Testis (tissue), 3 donors: ENCODE measurements around the gene IFITM1. TPM values are rescaled to one million over a fixed set of nuclear protein-coding genes. Genes with fewer than 3 reads are reported as not detected.
"Not testable (repeated sequence)": the region's sequence is repeated elsewhere in the genome, so short reads cannot be mapped to it uniquely, and the experiment has no call there.

ENCODE experiments used
- DNase-seq: peaks from one replicate; pipeline ENCODE4 v3.0.0-alpha.2; 2019
- H3K27ac ChIP-seq, 2 donors: fragments of 200-600 bp; sonication (generic); one replicate each; pipeline ENCODE4 v1.5.1; 2019
- H3K27me3 ChIP-seq: fragments of 200-600 bp; sonication (generic); one replicate; pipeline ENCODE4 v1.5.1; 2019
- H3K36me3 ChIP-seq: fragments of 200-600 bp; sonication (generic); one replicate; pipeline ENCODE4 v1.5.1; 2017; ENCODE audit warnings: low read depth; ENCODE audit errors: missing control alignments
- H3K4me1 ChIP-seq: fragments of 200-600 bp; sonication (generic); one replicate; pipeline ENCODE4 v1.5.1; 2019
- H3K4me3 ChIP-seq, 2 donors: fragments of 200-600 bp; sonication (generic); one replicate each; pipeline ENCODE4 v1.5.1; 2017 to 2019
- H3K9me3 ChIP-seq: fragments of 200-600 bp; sonication (generic); one replicate; pipeline ENCODE4 v1.5.1; 2017
- CTCF ChIP-seq, 3 experiments: fragments of 450-650 bp in 2 of 3; fragments of 200-600 bp in 1 of 3; sonication (generic) in 1 of 3; IDR thresholded peaks; one replicate each; pipeline ENCODE4 v1.5.1; 2016 to 2019; ENCODE audit warnings: antibody characterized with exemption in 3 of 3, mild to moderate bottlenecking in 2 of 3, moderate library complexity in 1 of 3
- POLR2A ChIP-seq: fragments of 450-650 bp; IDR thresholded peaks from one replicate; pipeline ENCODE4 v1.6.1; 2017; ENCODE audit warnings: antibody characterized with exemption, mild to moderate bottlenecking, moderate library complexity
- WGBS, 2 donors: methylation state at CpG; one replicate each; pipeline ENCODE4 v1.1.5; 2018; 5-methylcytosine and 5-hydroxymethylcytosine counted together
- intact Hi-C: fragments of 100-400 bp; cut with DNase I; formaldehyde crosslinking; loops from one replicate; pipeline ENCODE4 v1.15.1; 2023; ENCODE audit warnings: low total_unique reads
- polyA plus RNA-seq: library from polyadenylated mRNA; stranded (reverse); fragments of 350-450 nt; fragmentation: Illumina TruSeq; extraction: RNeasy Lipid Tissue Mini Kit (QIAGEN cat#74804); gene quantifications from one replicate; pipeline ENCODE4 v1.2.3, GENCODE V29; 2014; ENCODE audit warnings: low read depth, low replicate concordance; ENCODE audit not compliant: insufficient read depth
- total RNA-seq, 2 donors: library from RNA; depleted of rRNA; stranded (reverse); fragments of >200 nt; gene quantifications; one replicate each; pipeline ENCODE4 v1.2.3, GENCODE V29; 2016

Gene IFITM1
- total and polyA plus RNA-seq, 3 donors from 2014 or later, result 63.1 to 146 (median 93.3) TPM

GRCh38 chr11:332651-333480, 19.0 kb downstream of the IFITM1 start:
- no peaks in the 10 kb centered on the region for H3K36me3 ChIP-seq
- H3K4me1 ChIP-seq, result peaks cover 53% of the 10 kb centered on the region
- H3K27ac ChIP-seq, result no peak overlapping the region
- TF ChIP-seq POLR2A, result no peak
- intact Hi-C loops, result no loop called here
- H3K27me3 ChIP-seq, result no peaks in the 10 kb centered on the region
- no peaks in the 10 kb centered on the region for H3K9me3 ChIP-seq
- no peak overlapping the region for H3K4me3 ChIP-seq
- DNase-seq, result no peak
- WGBS, 2 donors, result 89 to 94% methylated on average over 20 to 23 of the region's 23 CpGs

- H3K36me3 ChIP-seq, intact Hi-C loops, H3K9me3 ChIP-seq, H3K27me3 ChIP-seq, H3K4me3 ChIP-seq, DNase-seq: not testable (repeated sequence)
- Histone ChIP-seq H3K4me1 (peaks cover 46% of the 10 kb centered on the region), H3K27ac (peak overlapping the region in 1 of 2 donors; percentile 82)
- WGBS, 2 donors, result 91 to 92% methylated on average over 17 of the region's 17 CpGs
Measured at GRCh38 chr11:333616-334263, 19.9 kb downstream of the IFITM1 start.

- intact Hi-C loops, result no loop called here
- H3K27ac ChIP-seq, result peak overlapping the region; percentile 82 to 88
- TF ChIP-seq POLR2A, result no peak
- no peak for TF ChIP-seq CTCF (IDR thresholded peaks at IDR 0.05)
- H3K4me3 ChIP-seq, result no peak overlapping the region
- no peaks in the 10 kb centered on the region for H3K9me3 ChIP-seq
- peaks cover 40% of the 10 kb centered on the region for H3K4me1 ChIP-seq
- peak; percentile 58 for DNase-seq
- H3K36me3 ChIP-seq, result no peaks in the 10 kb centered on the region
- H3K27me3 ChIP-seq, result no peaks in the 10 kb centered on the region
- 47 to 61% methylated on average over 25 of the region's 25 CpGs for WGBS, 2 donors
Measured at GRCh38 chr11:334264-334994, 20.6 kb downstream of the IFITM1 start.

GRCh38 chr11:335779-336658, 22.2 kb downstream of the IFITM1 start:
- TF ChIP-seq POLR2A, result no peak
- no peak for TF ChIP-seq CTCF (IDR thresholded peaks at IDR 0.05)
- Histone ChIP-seq H3K9me3 (no peaks in the 10 kb centered on the region), H3K36me3 (no peaks in the 10 kb centered on the region), H3K4me1 (peaks cover 38% of the 10 kb centered on the region), H3K4me3 (no peak overlapping the region), H3K27ac (peak overlapping the region; percentile 82 to 88), H3K27me3 (no peaks in the 10 kb centered on the region)
- DNase-seq, result peak; percentile 73
- intact Hi-C loops, result no loop called here
- WGBS, 2 donors, result 24 to 26% methylated on average over 14 to 15 of the region's 15 CpGs

GRCh38 chr11:336659-337198, 22.9 kb downstream of the IFITM1 start:
- 62 to 89% methylated on average over 4 of the region's 4 CpGs for WGBS, 2 donors
- no peak for DNase-seq
- TF ChIP-seq CTCF (IDR thresholded peaks at IDR 0.05), result no peak
- H3K36me3 ChIP-seq, result no peaks in the 10 kb centered on the region
- no peak overlapping the region for H3K4me3 ChIP-seq
- peak overlapping the region; percentile 82 to 88 for H3K27ac ChIP-seq
- H3K4me1 ChIP-seq, result peaks cover 38% of the 10 kb centered on the region
- H3K9me3 ChIP-seq, result no peaks in the 10 kb centered on the region
- intact Hi-C loops, result no loop called here
- no peaks in the 10 kb centered on the region for H3K27me3 ChIP-seq
